H1 (cell line): Measurements from ENCODE around the gene TFAP2B. TPM values are rescaled to one million over a fixed set of nuclear protein-coding genes. Genes with fewer than 3 reads are reported as not detected.

Experiments used
- CTCF ChIA-PET: fragments of 300-600 bp; sonication (Branson Sonifier 250); formaldehyde crosslinking; loops from one replicate; lab custom pipeline; 2021; ENCODE audit not compliant: partially characterized antibody; lab: Charles Lee
- POLR2A ChIA-PET: fragments of 300-600 bp; sonication (Branson Sonifier 250); formaldehyde crosslinking; loops from one replicate; lab custom pipeline; 2021; ENCODE audit warnings: inconsistent platforms; ENCODE audit not compliant: partially characterized antibody; lab: Charles Lee
- DNase-seq, 2 experiments: peaks; one replicate each; pipeline versions ENCODE4 v3.0.0 to v3.0.0-alpha.2; 2010 to 2022; ENCODE audit warnings: low spot score in 2 of 2, low read depth in 1 of 2, mixed read lengths in 1 of 2
- FAIRE-seq: peaks from 2 replicates; lab custom pipeline; 2011; peaks lifted over from hg19 to GRCh38; lab: Jason Lieb, UNC
- H2AFZ ChIP-seq: 2 replicates; pipeline ENCODE4 v1.8.1; 2012; ENCODE audit warnings: low read length, inconsistent platforms
- H2AK5ac ChIP-seq: 2 replicates; pipeline ENCODE4 v1.6.1; 2013; ENCODE audit warnings: low read depth, low read length
- H2BK120ac ChIP-seq: replicated peaks from 2 replicates; pipeline ENCODE3; 2013; ENCODE audit warnings: low read depth, low read length, inconsistent platforms
- H2BK12ac ChIP-seq: 2 replicates; pipeline ENCODE4 v1.6.1; 2013; ENCODE audit warnings: low read depth, low read length
- H2BK15ac ChIP-seq: 2 replicates; pipeline ENCODE4 v1.6.1; 2013; ENCODE audit warnings: low read length
- H2BK20ac ChIP-seq: 2 replicates; pipeline ENCODE4 v1.6.1; 2013; ENCODE audit warnings: low read length
- H2BK5ac ChIP-seq: 2 replicates; pipeline ENCODE4 v1.6.1; 2013; ENCODE audit warnings: low read depth, low read length
- H3K14ac ChIP-seq: 2 replicates; pipeline ENCODE4 v1.6.1; 2013; ENCODE audit warnings: inconsistent platforms; ENCODE audit not compliant: insufficient read length
- H3K18ac ChIP-seq: 2 replicates; pipeline ENCODE4 v1.6.1; 2013; ENCODE audit warnings: low read length; ENCODE audit errors: extremely low read depth
- H3K23ac ChIP-seq: 2 replicates; pipeline ENCODE4 v1.6.1; 2013; ENCODE audit warnings: inconsistent platforms; ENCODE audit not compliant: insufficient read length
- H3K23me2 ChIP-seq: 2 replicates; pipeline ENCODE4 v1.6.1; 2013; ENCODE audit warnings: low read depth, low read length
- H3K27ac ChIP-seq: 2 replicates; pipeline ENCODE4 v1.6.1; 2011; ENCODE audit warnings: low read depth, low read length, inconsistent platforms
- H3K27me3 ChIP-seq, 4 experiments: replicated peaks in 1 of 4; 1 replicate in 1 of 4; 2 replicates in 3 of 4; pipeline versions ENCODE4 v1.6.1 to v1.8.1; 2011 to 2013; ENCODE audit warnings: low read length in 3 of 4, mild to moderate bottlenecking in 3 of 4, inconsistent platforms in 2 of 4, mixed read lengths in 2 of 4, moderate library complexity in 1 of 4; ENCODE audit not compliant: control insufficient read depth in 3 of 4, insufficient read depth in 3 of 4; ENCODE audit errors: extremely low read depth in 1 of 4
- H3K36me3 ChIP-seq, 4 experiments: 2 replicates each; pipeline versions ENCODE4 v1.6.1 to v1.8.1; 2011 to 2013; ENCODE audit warnings: mild to moderate bottlenecking in 4 of 4, low read length in 3 of 4, moderate library complexity in 2 of 4, control low read depth in 1 of 4, inconsistent platforms in 1 of 4; ENCODE audit not compliant: insufficient read depth in 4 of 4, control insufficient read depth in 2 of 4
- H3K4ac ChIP-seq: replicated peaks from 2 replicates; pipeline ENCODE3; 2013; ENCODE audit warnings: low read length, low read depth, mixed read lengths, inconsistent platforms; ENCODE audit not compliant: insufficient read length
- H3K4me1 ChIP-seq, 4 experiments: replicated peaks in 1 of 4; 1 replicate in 1 of 4; 2 replicates in 3 of 4; pipeline versions ENCODE4 v1.6.1 to v1.8.1; 2011 to 2013; ENCODE audit warnings: low read length in 3 of 4, inconsistent platforms in 2 of 4, mixed read lengths in 1 of 4; ENCODE audit not compliant: insufficient read depth in 4 of 4, control insufficient read depth in 3 of 4
- H3K4me2 ChIP-seq, 2 experiments: 2 replicates each; pipeline versions ENCODE4 v1.6.1 to v1.8.1; 2011 to 2013; ENCODE audit warnings: low read depth in 2 of 2, low read length in 2 of 2, control low read depth in 1 of 2, inconsistent platforms in 1 of 2, mild to moderate bottlenecking in 1 of 2; ENCODE audit not compliant: insufficient read depth in 1 of 2
- H3K4me3 ChIP-seq, 4 experiments: fragments of 200-600, 300-600 bp in 1 of 4; sonication (generic), shearing (Covaris generic), sonication (Bioruptor Twin) in 1 of 4; 2 replicates each; pipeline versions ENCODE4 v1.5.1 to v1.8.1; 2011 to 2016; ENCODE audit warnings: low read length in 4 of 4, low read depth in 3 of 4, control low read depth in 2 of 4, inconsistent platforms in 2 of 4, mild to moderate bottlenecking in 2 of 4, mixed read lengths in 1 of 4, moderate library complexity in 1 of 4; ENCODE audit not compliant: insufficient read depth in 2 of 4; ENCODE audit errors: extremely low read depth in 1 of 4
- H3K56ac ChIP-seq: replicated peaks from 2 replicates; pipeline ENCODE3; 2013; ENCODE audit warnings: low read depth, mild to moderate bottlenecking, mixed read lengths, low read length, inconsistent platforms; ENCODE audit not compliant: insufficient read length
- H3K79me1 ChIP-seq: 2 replicates; pipeline ENCODE4 v1.6.1; 2013; ENCODE audit warnings: low read depth, low read length, control low read depth
- H3K79me2 ChIP-seq, 2 experiments: 2 replicates each; pipeline versions ENCODE4 v1.6.1 to v1.8.1; 2012 to 2013; ENCODE audit warnings: low read length in 2 of 2, mild to moderate bottlenecking in 2 of 2, inconsistent platforms in 1 of 2; ENCODE audit not compliant: insufficient read depth in 2 of 2, control insufficient read depth in 1 of 2
- H3K9ac ChIP-seq, 4 experiments: replicated peaks in 1 of 4; 1 replicate in 1 of 4; 2 replicates in 3 of 4; pipeline versions ENCODE4 v1.6.1 to v1.8.1; 2011 to 2013; ENCODE audit warnings: low read depth in 3 of 4, low read length in 3 of 4, control low read depth in 2 of 4, mild to moderate bottlenecking in 2 of 4, moderate library complexity in 2 of 4, inconsistent platforms in 1 of 4; ENCODE audit errors: extremely low read depth in 1 of 4
- H3K9me3 ChIP-seq, 2 experiments: 2 replicates each; pipeline versions ENCODE4 v1.6.1 to v1.8.1; 2012 to 2013; ENCODE audit warnings: mild to moderate bottlenecking in 2 of 2, moderate library complexity in 2 of 2, control low read depth in 1 of 2, inconsistent platforms in 1 of 2, low read depth in 1 of 2, low read length in 1 of 2, mixed read lengths in 1 of 2; ENCODE audit not compliant: insufficient read depth in 2 of 2
- H4K20me1 ChIP-seq, 2 experiments: replicated peaks in 1 of 2; 2 replicates each; pipeline versions ENCODE3 to v1.8.1; 2011 to 2013; ENCODE audit warnings: inconsistent platforms in 2 of 2, low read length in 2 of 2, mild to moderate bottlenecking in 1 of 2; ENCODE audit not compliant: insufficient read depth in 2 of 2, control insufficient read depth in 1 of 2
- H4K5ac ChIP-seq: 2 replicates; pipeline ENCODE4 v1.6.1; 2013; ENCODE audit warnings: low read length, low read depth, mixed read lengths, inconsistent platforms; ENCODE audit not compliant: insufficient read length
- H4K8ac ChIP-seq: 2 replicates; pipeline ENCODE4 v1.8.0; 2013; ENCODE audit warnings: mild to moderate bottlenecking, moderate library complexity, low read length, inconsistent platforms; ENCODE audit not compliant: insufficient read depth; ENCODE audit errors: extremely low read depth
- H4K91ac ChIP-seq: replicated peaks from 2 replicates; pipeline ENCODE3; 2013; ENCODE audit warnings: low read length, mixed read lengths, inconsistent platforms; ENCODE audit not compliant: insufficient read length
- CBX5 ChIP-seq: fragments of 300-800, 300-1000 bp; sonication (generic); IDR thresholded peaks from 2 replicates; pipeline ENCODE4 v1.7.1; 2016; ENCODE audit warnings: antibody characterized with exemption, low read length, low read depth
- CHD1 ChIP-seq: IDR thresholded peaks from 2 replicates; pipeline ENCODE4 v1.6.1; 2012; ENCODE audit warnings: low read depth, low read length, improper control_type of control experiment
- CTBP2 ChIP-seq: IDR thresholded peaks from 2 replicates; pipeline ENCODE4 v1.7.0; 2011; ENCODE audit warnings: borderline replicate concordance, mild to moderate bottlenecking, moderate library complexity, mixed read lengths, low read length; ENCODE audit not compliant: insufficient read depth, insufficient read length
- EP300 ChIP-seq, 2 experiments: IDR thresholded peaks; 1 replicate in 1 of 2; 2 replicates in 1 of 2; pipeline ENCODE4 v1.6.1; 2011 to 2012; ENCODE audit warnings: low read depth in 2 of 2, low read length in 2 of 2, mild to moderate bottlenecking in 2 of 2, borderline replicate concordance in 1 of 2, inconsistent platforms in 1 of 2, moderate library complexity in 1 of 2
- NANOG ChIP-seq: IDR thresholded peaks from 2 replicates; pipeline ENCODE4 v1.6.1; 2011; ENCODE audit warnings: low read length, low read depth, mild to moderate bottlenecking, inconsistent platforms; ENCODE audit not compliant: insufficient read depth, poor library complexity, severe bottlenecking
- RBBP5 ChIP-seq: IDR thresholded peaks from 2 replicates; pipeline ENCODE4 v1.7.1; 2012; ENCODE audit warnings: low read depth, mild to moderate bottlenecking, inconsistent platforms, low read length, moderate library complexity, borderline replicate concordance
- RNF2 ChIP-seq: fragments of 200-900, 300-1000 bp; sonication (generic); IDR thresholded peaks from 2 replicates; pipeline ENCODE4 v1.7.1; 2016; ENCODE audit warnings: borderline replicate concordance, low read depth, mild to moderate bottlenecking, antibody characterized with exemption, low read length; ENCODE audit not compliant: poor library complexity, severe bottlenecking; ENCODE audit errors: missing control alignments
- SP1 ChIP-seq: IDR thresholded peaks from 2 replicates; pipeline ENCODE4 v1.6.1; 2011; ENCODE audit warnings: low read depth, low read length
- SP2 ChIP-seq: IDR thresholded peaks from 2 replicates; pipeline ENCODE4 v1.6.1; 2012; ENCODE audit warnings: mild to moderate bottlenecking, low read length, inconsistent platforms
- TAF7 ChIP-seq: optimal IDR thresholded peaks from 2 replicates; pipeline ENCODE3; 2011; ENCODE audit warnings: low read depth, mild to moderate bottlenecking, inconsistent platforms, low read length, moderate library complexity, borderline replicate concordance
- WGBS, 2 experiments: shearing (Covaris generic) in 1 of 2; methylation state at CpG; one replicate each; pipeline versions ENCODE4 v1.1.6 to v1.1.7; 2013 to 2015; ENCODE audit warnings: low lambda C conversion rate in 2 of 2, mixed read lengths in 2 of 2, inconsistent platforms in 1 of 2, low coverage in 1 of 2, missing lambda C conversion rate in 1 of 2; ENCODE audit not compliant: insufficient replicate concordance in 2 of 2, insufficient coverage in 1 of 2, insufficient read length in 1 of 2; ENCODE audit errors: extremely low coverage in 1 of 2, missing lambda C conversion rate in 1 of 2; 5-methylcytosine and 5-hydroxymethylcytosine counted together
- polyA plus RNA-seq, 7 experiments: library from polyadenylated mRNA; depleted of rRNA in 3 of 7; stranded (reverse) in 5 of 7; unstranded in 2 of 7; fragments of >200 nt in 5 of 7; fragments of 200-250 nt in 2 of 7; gene quantifications; 1 replicate in 5 of 7; 2 replicates in 1 of 7; 4 replicates in 1 of 7; pipeline versions ENCODE4 v1.2.1 to v1.2.3, GENCODE V29; 2011 to 2013; ENCODE audit warnings: missing spikeins in 2 of 7, mixed read lengths in 2 of 7
- total RNA-seq: library from RNA; stranded (reverse); fragmentation: NEBNext Ultra II Directional; extraction: Animal tissue kit (Norgen Biotek cat#: 25700); gene quantifications from 2 replicates; pipeline ENCODE4 v1.2.1, GENCODE V29; 2021

Gene TFAP2B
- total and polyA plus RNA-seq, 2 of the 8 experiments (the other 6 are each of a cell fraction or from before 2014, with no cell fraction given), result not detected

DNA sequence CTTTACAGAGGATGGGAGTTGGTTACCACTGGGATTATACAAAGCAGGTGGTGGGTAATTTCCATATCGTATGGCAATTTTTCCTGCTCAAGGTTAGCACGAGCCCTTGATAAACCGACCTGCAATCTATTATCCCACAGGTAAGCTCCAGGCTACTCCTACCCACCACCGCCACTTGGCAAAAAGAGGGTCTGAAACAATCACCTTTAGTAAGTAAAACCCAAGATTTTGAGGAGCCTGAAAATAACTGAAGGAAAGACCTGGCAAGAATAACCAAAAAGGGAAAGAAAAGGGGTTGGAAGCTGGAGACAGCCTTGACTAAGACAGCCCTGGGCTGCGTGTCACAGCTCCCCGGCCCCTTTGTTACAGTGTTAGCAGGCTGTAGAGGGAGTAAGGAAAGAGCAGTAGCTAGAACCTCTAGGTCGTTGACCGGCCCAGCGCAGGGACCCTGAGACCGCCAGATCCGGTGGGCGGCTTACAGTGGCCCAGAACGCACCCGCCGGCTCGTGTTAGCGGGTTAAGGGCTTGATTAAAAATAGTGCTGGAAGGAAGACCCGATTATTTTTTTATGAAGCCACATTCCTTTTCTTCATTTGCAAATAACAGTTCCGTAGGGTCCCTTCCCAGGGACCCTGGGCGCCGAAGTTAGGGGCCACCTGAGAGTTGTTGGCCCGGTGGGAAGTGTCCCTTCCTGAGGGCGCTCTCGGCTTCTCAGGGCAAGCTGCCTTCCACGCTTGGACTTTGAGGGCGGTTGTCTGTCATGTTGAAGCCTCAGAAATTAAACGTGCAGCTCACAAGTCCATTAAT lies 30.5 kb downstream of the TFAP2B start:
- H3K4ac ChIP-seq, result no peak overlapping the region
- no peak overlapping the region for H2BK12ac ChIP-seq
- no peaks in the 10 kb centered on the region for H3K9me3 ChIP-seq
- no peak overlapping the region for H2BK20ac ChIP-seq
- H2BK15ac ChIP-seq, result no peak overlapping the region
- peaks cover 21 to 28% (median 24%) of the 10 kb centered on the region in 4 experiments for H3K4me1 ChIP-seq
- H3K79me1 ChIP-seq, result no peaks in the 10 kb centered on the region
- ChIA-PET CTCF (interaction anchor here (0.5 to 2.2 kb wide), 8 partner anchors 9 to 502 kb away, joined by 3 to 8 read pairs (median 5); partner anchors contain the start of gene TFAP2D), POLR2A (no interaction called here)
- no peak overlapping the region for H3K23ac ChIP-seq
- H3K36me3 ChIP-seq, result no peaks in the 10 kb centered on the region
- 3% methylated on average over 27 of the region's 27 CpGs; no CpG with 5 or more reads in 1 of the 2 experiments for WGBS, 2 experiments
- H2AFZ ChIP-seq, result no peak overlapping the region
- H3K14ac ChIP-seq, result no peak overlapping the region
- DNase-seq, result peak in 1 of 2 experiments; percentile 68
- no peak overlapping the region for H2AK5ac ChIP-seq
- H3K56ac ChIP-seq, result no peak overlapping the region
- no peak overlapping the region for H3K9ac ChIP-seq
- no peak for FAIRE-seq
- H3K23me2 ChIP-seq, result peaks cover 13% of the 10 kb centered on the region; the same call in 1 of the 2 replicates
- peaks cover 71 to 97% (median 87%) of the 10 kb centered on the region in 4 experiments for H3K27me3 ChIP-seq
- H4K20me1 ChIP-seq, result peaks cover 3 to 11% of the 10 kb centered on the region in 2 experiments
- H4K5ac ChIP-seq, result no peak overlapping the region
- H4K8ac ChIP-seq, result no peak overlapping the region
- no peaks in the 10 kb centered on the region for H3K79me2 ChIP-seq
- peak overlapping the region; percentile 75 to 91 for H3K4me2 ChIP-seq
- no peak overlapping the region; the same call in 1 of the 2 replicates for H3K18ac ChIP-seq
- no peak overlapping the region for H2BK120ac ChIP-seq
- no peak overlapping the region for H2BK5ac ChIP-seq
- H4K91ac ChIP-seq, result no peak overlapping the region
- H3K4me3 ChIP-seq, result peak overlapping the region; percentile 14 to 53 (median 24); a peak in 5 of 8 replicates
- no peak overlapping the region for H3K27ac ChIP-seq
- TF ChIP-seq CBX5 (no peak), CTBP2 (peak; percentile 44), NANOG (no peak), RBBP5 (0 out of 2 replicates have a peak, but pooled peaks have one; percentile 35), TAF7 (no peak), EP300 (IDR thresholded peaks at IDR 0.05; ENCODE audit: borderline replicate concordance in 1 of 2, low read depth in 2 of 2, low read length in 2 of 2) (no peak), SP2 (no peak), RNF2 (peak; percentile 91), SP1 (0 out of 2 replicates have a peak, but pooled peaks have one; percentile 20), CHD1 (no peak)
